HEK293 (cell line): ENCODE results near the gene DIP2C.

Source experiments
- CTCF ChIA-PET: fragments of 350-600 bp; formaldehyde crosslinking; extraction: SDS; loops from one replicate; lab custom pipeline; 2021; ENCODE audit warnings: antibody characterized with exemption; lab: Yijun Ruan, JAX
- POLR2A ChIA-PET: fragments of 300-600 bp; formaldehyde crosslinking; extraction: SDS; loops from one replicate; lab custom pipeline; 2020; ENCODE audit warnings: antibody characterized with exemption, inconsistent platforms; lab: Yijun Ruan, JAX
- H3K27ac ChIP-seq: fragments of 200-500 bp; sonication (Bioruptor generic); 2 replicates; pipeline ENCODE4 v1.5.1; 2014; ENCODE audit warnings: low read depth, low read length, control low read depth, inconsistent platforms; ENCODE audit errors: extremely low read depth
- H3K36me3 ChIP-seq, 2 experiments: fragments of 200-500 bp in 1 of 2; sonication (Bioruptor generic) in 1 of 2; 1 replicate in 1 of 2; 2 replicates in 1 of 2; pipeline ENCODE4 v1.5.1; 2014 to 2017; ENCODE audit warnings: inconsistent platforms in 2 of 2, low read length in 2 of 2; ENCODE audit not compliant: control insufficient read depth in 2 of 2, insufficient read depth in 1 of 2
- H3K4me1 ChIP-seq: fragments of 200-500 bp; sonication (Bioruptor generic); 2 replicates; pipeline ENCODE4 v1.5.1; 2014; ENCODE audit warnings: mild to moderate bottlenecking, low read length, inconsistent platforms; ENCODE audit not compliant: control insufficient read depth, insufficient read depth
- H3K4me3 ChIP-seq: 2 replicates; pipeline ENCODE4 v1.5.1; 2011; ENCODE audit warnings: low read depth, mild to moderate bottlenecking, control low read depth, low read length, moderate library complexity
- H3K9me3 ChIP-seq: fragments of 200-500 bp; sonication (Bioruptor generic); 2 replicates; pipeline ENCODE4 v1.5.1; 2014; ENCODE audit warnings: low read depth, low read length, inconsistent platforms; ENCODE audit not compliant: control insufficient read depth, insufficient read depth
- BCL11B ChIP-seq: fragments of 450-650 bp; formaldehyde crosslinking; IDR thresholded peaks from 2 replicates; pipeline ENCODE4 v1.5.1; 2016; ENCODE audit warnings: low read depth, missing biosample characterization, missing genetic modification characterization
- EGR2 ChIP-seq: fragments of 450-650 bp; formaldehyde crosslinking; IDR thresholded peaks from 2 replicates; pipeline ENCODE4 v1.5.1; 2016; ENCODE audit warnings: low read depth, missing biosample characterization, missing genetic modification characterization
- GFI1B ChIP-seq: fragments of 450-650 bp; formaldehyde crosslinking; IDR thresholded peaks from 2 replicates; pipeline ENCODE4 v1.5.1; 2016; ENCODE audit warnings: missing biosample characterization, missing genetic modification characterization
- GLIS1 ChIP-seq: fragments of 450-650 bp; formaldehyde crosslinking; IDR thresholded peaks from 2 replicates; pipeline ENCODE4 v1.5.1; 2016; ENCODE audit warnings: missing biosample characterization, missing genetic modification characterization
- HOXD13 ChIP-seq: sonication (generic); formaldehyde crosslinking; IDR thresholded peaks from 2 replicates; pipeline ENCODE4 v1.8.0; 2022; ENCODE audit warnings: missing genetic modification reagents, borderline replicate concordance
- PATZ1 ChIP-seq: fragments of 450-650 bp; formaldehyde crosslinking; IDR thresholded peaks from 2 replicates; pipeline ENCODE4 v1.5.1; 2016; ENCODE audit warnings: missing biosample characterization, missing genetic modification characterization
- REST ChIP-seq: fragments of 450-650 bp; formaldehyde crosslinking; IDR thresholded peaks from 2 replicates; pipeline ENCODE4 v1.5.1; 2016; ENCODE audit warnings: missing biosample characterization, missing genetic modification characterization
- SP2 ChIP-seq: fragments of 450-650 bp; formaldehyde crosslinking; IDR thresholded peaks from 2 replicates; pipeline ENCODE4 v1.5.1; 2016; ENCODE audit warnings: missing biosample characterization, missing genetic modification characterization
- YY2 ChIP-seq: fragments of 450-650 bp; formaldehyde crosslinking; IDR thresholded peaks from 2 replicates; pipeline ENCODE4 v1.5.1; 2016; ENCODE audit warnings: missing biosample characterization, missing genetic modification characterization
- ZEB2 ChIP-seq: fragments of 450-650 bp; formaldehyde crosslinking; IDR thresholded peaks from 2 replicates; pipeline ENCODE4 v1.5.1; 2016; ENCODE audit warnings: missing biosample characterization, missing genetic modification characterization
- ZNF133 ChIP-seq: fragments of 450-650 bp; formaldehyde crosslinking; IDR thresholded peaks from 2 replicates; pipeline ENCODE4 v1.5.1; 2016; ENCODE audit warnings: missing biosample characterization, missing genetic modification characterization
- ZNF221 ChIP-seq: fragments of 450-650 bp; formaldehyde crosslinking; IDR thresholded peaks from 2 replicates; pipeline ENCODE4 v1.5.1; 2017; ENCODE audit warnings: missing biosample characterization, missing genetic modification characterization, borderline replicate concordance
- ZNF248 ChIP-seq: fragments of 450-650 bp; formaldehyde crosslinking; IDR thresholded peaks from 2 replicates; pipeline ENCODE4 v1.5.1; 2017; ENCODE audit warnings: missing biosample characterization, missing genetic modification characterization
- ZNF548 ChIP-seq: fragments of 450-650 bp; formaldehyde crosslinking; IDR thresholded peaks from 2 replicates; pipeline ENCODE4 v1.5.1; 2016; ENCODE audit warnings: missing biosample characterization, missing genetic modification characterization
- ZNF558 ChIP-seq: fragments of 450-650 bp; formaldehyde crosslinking; IDR thresholded peaks from 2 replicates; pipeline ENCODE4 v1.5.1; 2016; ENCODE audit warnings: missing biosample characterization, missing genetic modification characterization
- ZNF623 ChIP-seq: fragments of 450-650 bp; formaldehyde crosslinking; IDR thresholded peaks from 2 replicates; pipeline ENCODE4 v1.5.1; 2016; ENCODE audit warnings: missing biosample characterization, missing genetic modification characterization
- TF ChIP-seq, protein P1 (sequence below): fragments of 450-650 bp; formaldehyde crosslinking; IDR thresholded peaks from 2 replicates; pipeline ENCODE4 v1.5.1; 2016; ENCODE audit warnings: missing biosample characterization, missing genetic modification characterization, low read depth
- TF ChIP-seq, protein P2 (sequence below): fragments of 450-650 bp; formaldehyde crosslinking; IDR thresholded peaks from 2 replicates; pipeline ENCODE4 v1.5.1; 2017; ENCODE audit warnings: missing biosample characterization, missing genetic modification characterization
- TF ChIP-seq, protein P3 (sequence below): IDR thresholded peaks from 2 replicates; pipeline ENCODE4 v1.6.1; 2011; ENCODE audit warnings: mild to moderate bottlenecking, low read depth, low read length, borderline replicate concordance
- TF ChIP-seq, protein P4 (sequence below): fragments of 450-650 bp; formaldehyde crosslinking; IDR thresholded peaks from 2 replicates; pipeline ENCODE4 v1.5.1; 2016; ENCODE audit warnings: missing biosample characterization, missing genetic modification characterization

The DIP2C gene

GRCh38 chr10:628386-629045 is 61.0 kb downstream of the DIP2C start:
- POLR2A ChIA-PET = no interaction called here
- TF ChIP-seq, protein P1, sequence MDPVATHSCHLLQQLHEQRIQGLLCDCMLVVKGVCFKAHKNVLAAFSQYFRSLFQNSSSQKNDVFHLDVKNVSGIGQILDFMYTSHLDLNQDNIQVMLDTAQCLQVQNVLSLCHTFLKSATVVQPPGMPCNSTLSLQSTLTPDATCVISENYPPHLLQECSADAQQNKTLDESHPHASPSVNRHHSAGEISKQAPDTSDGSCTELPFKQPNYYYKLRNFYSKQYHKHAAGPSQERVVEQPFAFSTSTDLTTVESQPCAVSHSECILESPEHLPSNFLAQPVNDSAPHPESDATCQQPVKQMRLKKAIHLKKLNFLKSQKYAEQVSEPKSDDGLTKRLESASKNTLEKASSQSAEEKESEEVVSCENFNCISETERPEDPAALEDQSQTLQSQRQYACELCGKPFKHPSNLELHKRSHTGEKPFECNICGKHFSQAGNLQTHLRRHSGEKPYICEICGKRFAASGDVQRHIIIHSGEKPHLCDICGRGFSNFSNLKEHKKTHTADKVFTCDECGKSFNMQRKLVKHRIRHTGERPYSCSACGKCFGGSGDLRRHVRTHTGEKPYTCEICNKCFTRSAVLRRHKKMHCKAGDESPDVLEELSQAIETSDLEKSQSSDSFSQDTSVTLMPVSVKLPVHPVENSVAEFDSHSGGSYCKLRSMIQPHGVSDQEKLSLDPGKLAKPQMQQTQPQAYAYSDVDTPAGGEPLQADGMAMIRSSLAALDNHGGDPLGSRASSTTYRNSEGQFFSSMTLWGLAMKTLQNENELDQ (tag by site-specific recombination) = no peak
- no peak for TF ChIP-seq ZNF623 (tag by site-specific recombination)
- TF ChIP-seq, protein P2, sequence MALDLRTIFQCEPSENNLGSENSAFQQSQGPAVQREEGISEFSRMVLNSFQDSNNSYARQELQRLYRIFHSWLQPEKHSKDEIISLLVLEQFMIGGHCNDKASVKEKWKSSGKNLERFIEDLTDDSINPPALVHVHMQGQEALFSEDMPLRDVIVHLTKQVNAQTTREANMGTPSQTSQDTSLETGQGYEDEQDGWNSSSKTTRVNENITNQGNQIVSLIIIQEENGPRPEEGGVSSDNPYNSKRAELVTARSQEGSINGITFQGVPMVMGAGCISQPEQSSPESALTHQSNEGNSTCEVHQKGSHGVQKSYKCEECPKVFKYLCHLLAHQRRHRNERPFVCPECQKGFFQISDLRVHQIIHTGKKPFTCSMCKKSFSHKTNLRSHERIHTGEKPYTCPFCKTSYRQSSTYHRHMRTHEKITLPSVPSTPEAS (tag by site-specific recombination) = no peak
- no peak for TF ChIP-seq ZNF133 (tag by site-specific recombination)
- TF ChIP-seq SP2 (tag by site-specific recombination) = no peak
- no peak for TF ChIP-seq ZNF548 (tag by site-specific recombination)
- no peak for TF ChIP-seq ZNF221 (tag by site-specific recombination)
- TF ChIP-seq PATZ1 (tag by site-specific recombination) = no peak
- TF ChIP-seq ZNF248 = no peak
- no peak for TF ChIP-seq BCL11B (tag by site-specific recombination)
- no peak for TF ChIP-seq REST (tag by site-specific recombination)
- TF ChIP-seq GLIS1 (tag by site-specific recombination) = no peak
- peaks cover 0 to 3% of the 10 kb centered on the region in 2 experiments; a peak in 1 of 3 replicates for H3K36me3 ChIP-seq
- no peak overlapping the region for H3K27ac ChIP-seq
- CTCF ChIA-PET = no interaction called here
- H3K9me3 ChIP-seq = no peaks in the 10 kb centered on the region
- H3K4me1 ChIP-seq = peaks cover 17% of the 10 kb centered on the region
- no peak overlapping the region for H3K4me3 ChIP-seq

- peaks cover 0 to 3% of the 10 kb centered on the region in 2 experiments; a peak in 1 of 3 replicates for H3K36me3 ChIP-seq
- H3K4me1 ChIP-seq = peaks cover 17% of the 10 kb centered on the region
- H3K4me3 ChIP-seq = no peak overlapping the region
- no peaks in the 10 kb centered on the region for H3K9me3 ChIP-seq
- H3K27ac ChIP-seq = no peak overlapping the region
- POLR2A ChIA-PET = no interaction called here
- CTCF ChIA-PET = interaction anchor here (0.6 kb wide), 1 partner anchor 47 kb away, joined by 3 read pairs; no protein-coding TSS in a partner anchor
- TF ChIP-seq ZEB2 (tag by site-specific recombination) (no peak), GFI1B (tag by site-specific recombination) (no peak), HOXD13 (CRISPR knock-in tag) (no peak), YY2 (tag by site-specific recombination) (no peak), ZNF558 (tag by site-specific recombination) (no peak), ZNF221 (tag by site-specific recombination) (no peak), EGR2 (tag by site-specific recombination) (no peak)
- TF ChIP-seq, protein P3, sequence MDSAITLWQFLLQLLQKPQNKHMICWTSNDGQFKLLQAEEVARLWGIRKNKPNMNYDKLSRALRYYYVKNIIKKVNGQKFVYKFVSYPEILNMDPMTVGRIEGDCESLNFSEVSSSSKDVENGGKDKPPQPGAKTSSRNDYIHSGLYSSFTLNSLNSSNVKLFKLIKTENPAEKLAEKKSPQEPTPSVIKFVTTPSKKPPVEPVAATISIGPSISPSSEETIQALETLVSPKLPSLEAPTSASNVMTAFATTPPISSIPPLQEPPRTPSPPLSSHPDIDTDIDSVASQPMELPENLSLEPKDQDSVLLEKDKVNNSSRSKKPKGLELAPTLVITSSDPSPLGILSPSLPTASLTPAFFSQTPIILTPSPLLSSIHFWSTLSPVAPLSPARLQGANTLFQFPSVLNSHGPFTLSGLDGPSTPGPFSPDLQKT = no peak
- TF ChIP-seq, protein P4, sequence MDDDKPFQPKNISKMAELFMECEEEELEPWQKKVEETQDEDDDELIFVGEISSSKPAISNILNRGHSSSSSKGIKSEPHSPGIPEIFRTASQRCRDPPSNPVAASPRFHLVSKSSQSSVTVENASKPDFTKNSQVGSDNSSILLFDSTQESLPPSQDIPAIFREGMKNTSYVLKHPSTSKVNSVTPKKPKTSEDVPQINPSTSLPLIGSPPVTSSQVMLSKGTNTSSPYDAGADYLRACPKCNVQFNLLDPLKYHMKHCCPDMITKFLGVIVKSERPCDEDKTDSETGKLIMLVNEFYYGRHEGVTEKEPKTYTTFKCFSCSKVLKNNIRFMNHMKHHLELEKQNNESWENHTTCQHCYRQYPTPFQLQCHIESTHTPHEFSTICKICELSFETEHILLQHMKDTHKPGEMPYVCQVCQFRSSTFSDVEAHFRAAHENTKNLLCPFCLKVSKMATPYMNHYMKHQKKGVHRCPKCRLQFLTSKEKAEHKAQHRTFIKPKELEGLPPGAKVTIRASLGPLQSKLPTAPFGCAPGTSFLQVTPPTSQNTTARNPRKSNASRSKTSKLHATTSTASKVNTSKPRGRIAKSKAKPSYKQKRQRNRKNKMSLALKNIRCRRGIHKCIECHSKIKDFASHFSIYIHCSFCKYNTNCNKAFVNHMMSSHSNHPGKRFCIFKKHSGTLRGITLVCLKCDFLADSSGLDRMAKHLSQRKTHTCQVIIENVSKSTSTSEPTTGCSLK (tag by site-specific recombination) = no peak
These were observed 62.2 kb downstream of the DIP2C start for GRCh38 chr10:627032-627992.
